ENCODE data around the gene C12orf75. TPM values are rescaled to one million over a fixed set of nuclear protein-coding genes. Genes with fewer than 3 reads are reported as not detected.

C12orf75 gene
- total and polyA plus RNA-seq, 2 donors (not counting 1 experiment from before 2014, with no cell fraction given), result 133 to 298 TPM

- peaks cover 78% of the 10 kb centered on the region for H3K79me2 ChIP-seq (ENCODE audit: control insufficient read depth, insufficient read depth, low read length)
- H3K9ac ChIP-seq (ENCODE audit: insufficient read depth, low read length), result no peak overlapping the region
- H2AFZ ChIP-seq (ENCODE audit: low read length), result no peak overlapping the region
- H3K9me3 ChIP-seq (ENCODE audit: control insufficient read depth, insufficient read depth, low read depth, low read length), result no peaks in the 10 kb centered on the region
- no peaks in the 10 kb centered on the region for H3K27me3 ChIP-seq (ENCODE audit: control insufficient read depth, insufficient read depth, low read length)
- H3K4me2 ChIP-seq (ENCODE audit: extremely low read depth, insufficient read depth, low read length), result peak overlapping the region; percentile 73
- H3K4me3 ChIP-seq (replicated peaks in 1 of 4; ENCODE audit: control extremely low read depth in 1 of 4, insufficient read depth in 1 of 4, low read depth in 3 of 4, low read length in 4 of 4), result peak overlapping the region in 2 of 4 experiments; percentile 4 to 27
- H3K4me1 ChIP-seq (ENCODE audit: control insufficient read depth, extremely low read depth, insufficient read depth, low read length), result peaks cover 13% of the 10 kb centered on the region
- DNase-seq (ENCODE audit: low read depth in 2 of 2), result peak; percentile 69 to 92
- H3K27ac ChIP-seq (ENCODE audit: insufficient read depth, low read length), result peak overlapping the region; percentile 26
- H4K20me1 ChIP-seq (ENCODE audit: control insufficient read depth, extremely low read depth, insufficient read depth, low read length), result no peaks in the 10 kb centered on the region
- no peaks in the 10 kb centered on the region for H3K36me3 ChIP-seq (ENCODE audit: control insufficient read depth, insufficient read depth, low read length)
- TF ChIP-seq EZH2 (IDR thresholded peaks at IDR 0.05; ENCODE audit: low read length, missing control alignments) (no peak), CTCF (conservative IDR thresholded peaks at IDR 0.05 in 1 of 2, IDR thresholded peaks at IDR 0.05 in 1 of 2; ENCODE audit: low read depth in 1 of 2, low read length in 2 of 2) (no peak)
Observed at GRCh38 chr12:105334001-105334400, 3.5 kb downstream of the C12orf75 start.

GRCh38 chr12:105334582-105334981, 4.1 kb downstream of the C12orf75 start:
- peaks cover 82% of the 10 kb centered on the region for H3K79me2 ChIP-seq (ENCODE audit: control insufficient read depth, insufficient read depth, low read length)
- H3K27me3 ChIP-seq (ENCODE audit: control insufficient read depth, insufficient read depth, low read length), result no peaks in the 10 kb centered on the region
- no peak overlapping the region for H3K9ac ChIP-seq (ENCODE audit: insufficient read depth, low read length)
- no peak for TF ChIP-seq CTCF (conservative IDR thresholded peaks at IDR 0.05 in 1 of 2, IDR thresholded peaks at IDR 0.05 in 1 of 2; ENCODE audit: low read depth in 1 of 2, low read length in 2 of 2)
- H3K27ac ChIP-seq (ENCODE audit: insufficient read depth, low read length), result peak overlapping the region; percentile 26
- peaks cover 13% of the 10 kb centered on the region for H3K4me1 ChIP-seq (ENCODE audit: control insufficient read depth, extremely low read depth, insufficient read depth, low read length)
- peak overlapping the region; percentile 73 for H3K4me2 ChIP-seq (ENCODE audit: extremely low read depth, insufficient read depth, low read length)
- no peaks in the 10 kb centered on the region for H3K36me3 ChIP-seq (ENCODE audit: control insufficient read depth, insufficient read depth, low read length)
- H2AFZ ChIP-seq (ENCODE audit: low read length), result no peak overlapping the region
- no peaks in the 10 kb centered on the region for H3K9me3 ChIP-seq (ENCODE audit: control insufficient read depth, insufficient read depth, low read depth, low read length)
- H3K4me3 ChIP-seq (replicated peaks in 1 of 4; ENCODE audit: control extremely low read depth in 1 of 4, insufficient read depth in 1 of 4, low read depth in 3 of 4, low read length in 4 of 4), result peak overlapping the region; percentile 4 to 29 (median 16)
- H4K20me1 ChIP-seq (ENCODE audit: control insufficient read depth, extremely low read depth, insufficient read depth, low read length), result no peaks in the 10 kb centered on the region
- peak; percentile 39 to 83 for DNase-seq (ENCODE audit: low read depth in 2 of 2)

GRCh38 chr12:105335856-105336255, 5.4 kb downstream of the C12orf75 start:
- H3K9ac ChIP-seq (ENCODE audit: insufficient read depth, low read length), result no peak overlapping the region
- DNase-seq (ENCODE audit: low read depth in 2 of 2), result no peak
- H4K20me1 ChIP-seq (ENCODE audit: control insufficient read depth, extremely low read depth, insufficient read depth, low read length), result no peaks in the 10 kb centered on the region
- peaks cover 13% of the 10 kb centered on the region for H3K4me1 ChIP-seq (ENCODE audit: control insufficient read depth, extremely low read depth, insufficient read depth, low read length)
- no peaks in the 10 kb centered on the region for H3K36me3 ChIP-seq (ENCODE audit: control insufficient read depth, insufficient read depth, low read length)
- TF ChIP-seq CTCF (conservative IDR thresholded peaks at IDR 0.05 in 1 of 2, IDR thresholded peaks at IDR 0.05 in 1 of 2; ENCODE audit: low read depth in 1 of 2, low read length in 2 of 2), result no peak
- TF ChIP-seq EZH2 (IDR thresholded peaks at IDR 0.05; ENCODE audit: low read length, missing control alignments), result no peak
- no peaks in the 10 kb centered on the region for H3K9me3 ChIP-seq (ENCODE audit: control insufficient read depth, insufficient read depth, low read depth, low read length)
- no peak overlapping the region for H3K4me3 ChIP-seq (replicated peaks in 1 of 4; ENCODE audit: control extremely low read depth in 1 of 4, insufficient read depth in 1 of 4, low read depth in 3 of 4, low read length in 4 of 4)
- H3K27me3 ChIP-seq (ENCODE audit: control insufficient read depth, insufficient read depth, low read length), result no peaks in the 10 kb centered on the region
- H3K4me2 ChIP-seq (ENCODE audit: extremely low read depth, insufficient read depth, low read length), result no peak overlapping the region
- H3K79me2 ChIP-seq (ENCODE audit: control insufficient read depth, insufficient read depth, low read length), result peaks cover 93% of the 10 kb centered on the region
- no peak overlapping the region for H3K27ac ChIP-seq (ENCODE audit: insufficient read depth, low read length)
- H2AFZ ChIP-seq (ENCODE audit: low read length), result no peak overlapping the region
